HuH-7 (cell line): ENCODE measurements around the gene SHFL.

Experiments used
- DNase-seq: peaks from one replicate; pipeline ENCODE4 v3.0.0; 2011; ENCODE audit warnings: low spot score

Gene SHFL

DNA sequence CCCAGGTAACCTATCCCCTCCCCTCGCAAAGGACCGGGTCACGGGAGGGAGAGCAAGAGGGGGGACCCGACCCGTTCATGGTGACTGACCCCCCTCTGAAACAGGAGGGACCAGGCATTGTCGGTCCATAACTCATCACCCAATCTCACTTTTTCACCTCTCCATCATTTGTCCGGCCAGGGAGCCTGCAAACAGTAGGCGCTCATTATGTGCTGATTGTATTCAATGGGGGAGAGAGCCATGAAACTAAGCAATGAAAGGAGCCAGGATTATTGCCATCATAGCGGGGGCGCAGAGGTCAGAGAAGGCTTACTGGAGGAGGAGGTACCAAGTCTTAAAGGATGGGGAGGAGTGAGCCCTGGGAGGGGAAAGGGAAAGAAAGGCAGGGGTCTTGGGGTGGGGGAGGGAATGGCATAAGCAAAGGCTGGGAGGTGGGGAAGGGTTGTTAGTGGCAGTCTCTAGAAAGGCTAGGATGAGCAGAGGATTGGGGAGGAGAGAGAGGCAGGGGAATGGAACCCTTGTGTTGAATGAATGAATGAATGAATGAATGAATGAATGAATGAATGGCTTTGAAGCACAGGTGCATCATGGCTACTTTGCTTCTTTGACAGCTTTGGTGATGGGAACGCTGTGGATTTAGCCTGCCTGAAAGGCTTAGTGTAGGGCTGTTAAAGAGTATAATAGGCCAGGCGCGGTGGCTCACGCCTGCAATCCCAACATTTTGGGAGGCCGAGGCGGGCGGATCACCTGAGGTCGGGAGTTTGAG lies 1.4 kb downstream of the SHFL start:
- DNase-seq: no peak

DNA sequence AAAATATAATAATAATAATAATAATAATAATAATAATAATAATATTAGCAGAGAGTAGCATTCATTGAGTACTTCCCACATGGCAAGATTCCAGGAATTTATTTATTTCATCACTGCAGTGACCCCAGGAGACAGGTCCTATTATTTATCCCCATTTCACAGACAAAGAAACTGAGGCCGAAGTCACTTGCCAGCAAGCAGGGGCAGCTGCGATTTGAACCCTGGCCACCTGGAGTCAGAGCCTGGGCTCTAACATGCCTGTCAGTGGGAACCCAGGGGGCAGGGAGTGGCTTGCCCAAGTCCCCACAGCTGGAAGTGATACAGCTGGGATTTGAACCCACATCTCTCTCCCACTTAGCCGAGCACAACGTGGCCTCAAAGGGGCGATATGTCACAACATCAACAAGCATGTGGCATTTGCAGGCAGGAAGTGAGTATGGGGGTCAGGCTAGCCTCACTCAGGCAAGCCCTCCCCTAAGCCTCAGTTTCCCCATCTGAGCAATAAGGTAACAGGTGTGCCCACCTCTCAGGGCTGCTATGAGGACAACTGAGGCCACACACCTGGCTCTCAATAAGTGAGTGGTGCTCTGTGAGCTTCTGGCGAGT lies 2.9 kb downstream of the SHFL start:
- DNase-seq: no peak

GRCh38 chr19:10089801-10090375 lies 3.8 kb downstream of the SHFL start:
- no peak for DNase-seq

- DNase-seq: no peak
These were observed 5.2 kb downstream of the SHFL start for GRCh38 chr19:10091370-10091687.

DNA sequence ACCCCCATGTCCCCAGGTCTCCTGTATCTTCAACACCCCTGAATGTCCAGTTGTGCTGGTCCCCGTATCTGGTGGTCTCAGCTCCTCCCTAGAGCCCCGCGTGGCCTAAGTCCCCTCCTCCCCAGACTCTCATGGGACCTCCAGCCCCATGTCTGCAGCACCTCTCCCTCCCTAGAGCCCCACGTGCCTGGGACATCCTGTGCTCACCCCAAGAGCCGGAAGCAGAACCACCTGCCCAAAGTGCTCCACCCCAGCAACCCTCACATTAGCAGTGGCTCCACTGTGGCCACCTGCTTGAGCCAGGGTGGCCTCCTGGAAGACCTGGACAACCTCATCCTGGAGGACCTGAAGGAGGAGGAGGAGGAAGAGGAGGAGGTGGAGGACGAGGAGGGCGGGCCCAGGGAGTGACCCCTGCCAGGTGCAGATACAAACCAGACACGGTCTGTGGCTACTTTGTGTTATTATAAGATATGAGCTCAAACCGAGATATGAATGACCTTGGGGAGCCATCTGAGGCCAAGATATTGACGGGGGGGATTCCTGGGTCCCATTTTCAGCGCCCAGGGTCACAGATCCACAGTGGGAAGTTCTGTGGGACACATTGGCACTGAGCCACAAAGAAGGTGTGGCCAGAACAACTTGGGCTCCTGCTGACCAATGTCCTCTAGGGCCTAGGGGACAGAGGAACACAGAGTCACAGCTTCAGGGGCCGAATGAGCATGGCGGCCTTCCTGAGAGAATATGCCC lies 6.0 kb downstream of the SHFL start:
- no peak for DNase-seq

DNA sequence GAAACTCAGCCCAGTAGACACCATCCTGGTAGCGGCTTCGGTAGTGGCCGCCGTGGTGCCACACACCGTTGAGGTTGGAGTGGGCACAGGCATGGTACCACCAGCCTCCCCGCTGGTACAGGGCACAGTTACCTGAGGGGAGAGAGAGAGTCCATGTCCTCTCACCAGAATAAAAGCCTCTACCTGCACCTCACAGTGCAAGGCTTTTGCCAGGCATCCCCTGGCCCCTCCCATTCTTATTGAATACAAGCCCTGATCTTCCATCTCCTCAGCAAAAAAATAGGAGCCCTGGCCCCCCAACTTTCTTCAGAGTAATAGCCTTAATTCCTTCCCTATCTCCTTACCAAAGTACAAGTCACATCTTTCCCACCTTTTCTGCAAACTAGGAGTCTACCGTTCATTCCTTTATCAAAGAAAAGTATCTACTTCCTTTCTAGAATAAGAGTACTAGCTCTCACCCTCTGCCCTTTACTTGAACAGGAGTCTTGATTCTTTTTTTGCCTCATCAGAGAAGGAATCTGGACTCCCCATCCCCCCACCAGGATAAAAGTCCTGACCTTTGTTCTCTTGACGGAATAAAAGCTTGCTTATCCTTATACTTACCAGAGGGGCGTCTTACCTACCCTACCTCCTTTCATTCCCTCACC lies 6.7 kb downstream of the SHFL start:
- DNase-seq: no peak

DNA sequence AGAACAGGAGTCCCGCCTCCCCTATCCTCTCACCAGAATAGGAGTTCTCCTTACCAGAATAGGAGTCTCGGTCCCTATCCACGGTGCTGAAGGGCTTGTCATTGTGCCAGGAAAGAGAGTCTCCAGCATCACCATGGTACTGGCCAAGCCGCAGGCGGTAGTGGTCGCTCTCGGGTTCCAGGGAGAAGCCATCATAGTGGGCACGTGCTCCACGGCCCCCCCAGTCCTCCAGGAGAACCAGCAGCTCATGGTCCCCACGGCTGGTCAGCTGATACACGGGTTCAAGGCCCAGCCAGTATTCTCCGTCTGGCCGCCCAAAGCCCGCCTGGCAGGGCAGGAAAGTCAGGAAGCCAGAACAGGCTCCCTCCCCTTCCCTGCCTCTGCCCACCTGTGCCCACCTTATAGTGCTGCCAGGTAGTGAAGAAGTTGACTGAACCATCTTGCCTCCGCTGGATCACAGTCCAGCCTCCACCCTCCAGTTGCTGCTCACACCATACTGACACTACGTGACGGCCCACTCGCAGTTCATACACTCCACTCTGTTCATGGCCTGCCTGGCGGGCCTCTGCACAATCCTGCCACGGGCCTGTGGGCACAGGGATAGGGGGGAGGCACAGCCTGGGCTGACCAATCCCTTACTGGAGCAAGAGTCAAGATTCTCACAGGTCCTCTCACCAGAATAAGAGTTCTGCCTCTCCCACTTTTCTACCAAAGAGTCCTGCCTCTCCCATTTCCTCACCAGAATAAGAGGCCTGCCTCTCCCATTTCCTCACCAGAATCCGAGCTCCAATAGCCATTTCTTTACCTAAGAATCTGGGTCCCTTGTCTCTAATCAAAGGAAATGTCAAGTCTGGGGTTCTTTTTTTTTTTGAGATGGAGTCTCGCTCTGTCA lies 7.4 kb downstream of the SHFL start:
- DNase-seq: no peak

DNA sequence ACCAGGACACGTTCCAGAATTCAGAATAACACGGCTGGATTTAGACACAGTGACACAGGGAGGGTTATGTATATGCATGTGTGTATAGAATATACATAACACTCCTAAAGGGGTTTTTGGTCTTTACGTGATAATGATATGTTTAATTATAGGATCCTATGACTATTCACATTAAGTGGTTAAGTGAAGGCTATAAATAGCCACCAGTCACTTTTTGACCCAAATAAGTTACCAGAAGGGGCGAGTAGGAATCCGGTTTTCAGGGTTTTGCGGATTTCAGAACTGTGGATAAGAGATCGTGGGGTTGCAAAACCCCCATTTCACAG lies 9.5 kb downstream of the SHFL start:
- DNase-seq: no peak

DNA sequence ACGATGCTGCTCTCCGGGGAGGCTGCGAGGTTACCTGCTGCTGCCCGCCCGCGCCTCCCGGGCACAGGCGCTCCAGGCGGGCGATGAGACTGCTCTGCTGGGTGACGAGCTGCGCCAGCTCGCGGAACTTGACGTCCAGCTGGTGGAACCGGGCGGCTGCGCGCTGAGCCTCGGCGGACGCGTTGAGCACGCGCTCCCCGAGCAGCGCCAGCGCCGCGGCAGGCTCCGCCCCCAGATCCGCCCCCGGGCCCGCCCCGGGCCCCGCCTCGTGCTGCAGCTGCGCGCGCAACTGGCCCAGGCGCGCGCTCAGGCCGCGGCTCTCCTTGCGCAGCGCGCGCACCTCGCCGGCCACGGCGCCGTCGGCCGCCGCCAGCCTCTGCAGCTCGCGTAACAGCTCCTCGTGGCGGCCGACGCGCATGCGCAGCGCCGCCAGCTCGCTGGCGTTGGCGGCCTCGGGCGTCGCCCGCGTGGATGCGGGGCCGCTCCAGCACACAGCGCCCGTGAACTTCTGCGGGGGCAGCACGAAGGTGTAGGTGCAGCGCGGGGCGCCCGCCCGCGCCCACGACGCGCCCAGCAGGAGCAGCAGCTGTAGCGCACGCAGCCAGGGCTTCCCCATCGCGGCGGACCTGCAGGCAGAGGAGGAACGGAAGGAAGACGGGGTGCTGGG lies 10.0 kb downstream of the SHFL start:
- DNase-seq: peak; percentile 94

- no peak for DNase-seq
These were observed 10.5 kb downstream of the SHFL start for GRCh38 chr19:10096615-10096963.

DNA sequence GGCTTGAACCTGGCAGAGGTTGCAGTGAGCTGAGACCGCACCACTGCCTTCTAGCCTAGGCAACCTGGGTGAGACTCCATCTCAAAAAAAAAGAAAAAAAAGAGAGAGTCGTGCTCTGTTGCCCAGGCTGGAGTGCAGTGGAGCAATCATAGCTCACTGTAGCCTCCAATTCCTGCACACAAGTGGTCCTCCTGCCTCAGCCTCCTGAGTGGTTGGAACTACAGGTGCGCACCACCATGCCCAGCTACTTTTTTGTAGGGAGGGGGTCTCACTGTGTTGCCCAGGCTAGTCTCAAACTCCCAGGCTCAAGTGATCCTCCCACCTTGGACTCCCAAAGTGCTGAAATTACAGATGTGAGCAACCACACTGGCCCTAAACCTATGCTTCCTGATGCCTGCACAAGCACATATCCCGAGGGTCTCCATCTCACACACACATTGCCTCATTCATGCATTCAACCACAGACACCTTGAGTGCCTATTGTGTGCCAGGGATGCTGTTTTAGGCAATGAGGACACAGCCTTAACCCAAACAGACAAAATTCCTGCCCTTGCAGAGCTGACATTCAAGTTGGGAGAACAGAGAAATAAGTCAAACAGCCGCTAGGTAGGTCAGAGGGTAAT lies 14.2 kb downstream of the SHFL start:
- no peak for DNase-seq

DNA sequence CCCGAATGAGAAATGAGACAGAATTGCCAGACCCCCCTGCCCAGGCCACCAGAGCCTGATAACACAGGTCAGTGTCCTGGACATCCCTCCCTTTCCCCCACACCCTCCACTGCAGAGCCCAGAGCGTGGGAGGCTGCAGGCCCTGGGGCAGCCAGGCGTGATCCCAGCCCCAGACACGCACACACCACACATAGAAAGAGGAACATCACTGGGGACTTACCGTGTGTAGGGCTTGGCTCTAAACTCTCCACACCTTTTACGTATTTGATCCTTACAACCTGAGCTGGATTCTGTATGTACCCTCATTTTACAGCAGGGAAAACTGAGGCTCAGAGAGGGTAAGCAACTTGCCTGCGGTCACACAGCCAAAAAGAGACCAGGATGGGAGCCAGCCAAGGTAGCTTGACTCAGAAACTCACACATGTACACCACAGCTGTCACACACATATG lies 16.7 kb downstream of the SHFL start:
- no peak for DNase-seq

DNA sequence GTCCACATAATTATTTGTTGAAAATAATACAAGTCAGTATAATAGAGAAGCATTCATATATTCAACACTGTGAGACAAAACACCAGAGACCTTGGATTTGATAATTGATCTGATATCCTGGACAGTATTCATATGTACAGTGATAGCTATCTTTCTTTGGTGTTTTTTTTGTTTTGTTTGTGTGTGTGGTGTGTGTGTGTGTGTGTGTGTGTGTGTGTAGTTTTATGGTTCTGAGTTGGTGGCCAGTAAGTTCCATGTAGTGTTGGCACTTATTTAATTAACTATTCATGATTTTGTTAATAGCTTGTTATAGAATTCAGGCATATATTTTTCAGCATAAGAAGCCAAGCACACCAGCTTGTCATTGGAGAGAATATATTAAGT lies 18.0 kb downstream of the SHFL start:
- no peak for DNase-seq

DNA sequence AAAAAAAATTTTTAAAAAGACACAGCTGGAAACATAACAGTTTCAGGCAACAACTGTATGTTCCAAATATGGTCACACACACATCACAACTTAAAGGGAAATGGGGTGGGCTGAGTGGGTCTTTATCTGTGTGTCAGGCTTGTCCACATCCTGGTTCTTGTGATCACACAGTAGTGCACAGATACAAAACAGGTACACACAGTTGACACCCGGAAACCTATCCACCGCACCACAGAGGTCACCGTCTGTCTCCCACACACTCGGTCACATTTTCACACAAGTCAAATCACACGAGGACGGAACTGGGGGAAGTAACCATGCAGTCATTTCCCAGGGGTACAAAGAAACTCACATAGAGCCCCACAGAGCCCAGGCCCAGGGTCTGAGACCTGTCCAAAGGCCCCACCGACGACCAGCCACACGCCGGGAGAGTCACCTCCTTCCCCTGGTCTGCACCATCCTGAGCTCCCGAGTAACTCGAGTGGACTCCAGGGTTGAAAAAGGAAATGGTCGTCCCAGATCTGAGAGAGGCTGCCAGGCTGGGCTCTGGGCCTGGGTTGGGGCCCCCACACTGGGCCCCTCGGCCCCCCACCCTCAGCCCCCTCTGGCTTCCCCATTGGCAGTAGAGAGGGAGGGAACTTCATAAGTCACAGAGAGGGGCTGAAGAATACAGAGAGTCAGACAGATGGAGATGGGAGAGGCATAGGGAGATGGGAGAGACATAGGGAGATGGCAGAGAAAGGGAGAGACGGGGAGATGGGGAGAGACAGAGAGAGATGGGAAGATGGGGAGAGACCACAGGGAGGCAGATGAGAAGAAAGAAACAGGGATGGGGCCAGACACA lies 18.8 kb downstream of the SHFL start:
- DNase-seq: no peak

GRCh38 chr19:10105509-10106099 lies 19.5 kb downstream of the SHFL start:
- DNase-seq: no peak

DNA sequence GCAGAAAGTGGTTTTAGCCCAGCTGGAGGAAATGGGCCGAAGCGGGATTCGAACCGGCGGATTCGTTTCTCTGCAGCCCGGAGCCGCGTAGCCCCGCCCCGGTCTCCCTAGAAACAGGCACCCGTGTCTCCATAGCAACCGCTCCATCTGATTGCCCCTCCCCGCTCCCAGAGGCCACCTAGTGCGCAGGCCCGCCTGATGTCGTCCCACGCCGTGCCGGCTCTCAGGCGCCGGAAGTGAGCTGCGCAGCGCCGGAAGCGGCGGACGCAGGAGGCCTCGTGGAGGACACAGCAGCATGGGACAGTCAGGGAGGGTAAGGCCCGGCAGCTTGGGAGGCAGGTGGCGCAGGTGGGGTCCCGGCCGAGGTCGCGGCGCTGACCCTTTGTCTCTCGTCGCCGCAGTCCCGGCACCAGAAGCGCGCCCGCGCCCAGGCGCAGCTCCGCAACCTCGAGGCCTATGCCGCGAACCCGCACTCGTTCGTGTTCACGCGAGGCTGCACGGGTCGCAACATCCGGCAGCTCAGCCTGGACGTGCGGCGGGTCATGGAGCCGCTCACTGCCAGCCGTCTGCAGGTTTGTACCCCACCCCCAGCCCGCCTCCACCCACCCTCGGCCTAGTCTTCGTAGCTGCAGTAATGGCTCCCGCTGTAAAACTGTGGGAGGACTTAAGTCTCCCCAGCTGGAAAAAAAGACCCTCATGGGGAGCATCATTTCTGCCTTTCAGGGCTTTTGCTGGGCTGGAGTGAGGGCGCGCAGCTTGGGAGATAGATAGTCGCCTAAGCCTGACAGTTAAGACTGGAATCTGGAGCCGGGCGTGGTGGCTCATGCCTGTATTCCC lies 20.2 kb downstream of the SHFL start, which contains the start of gene PPAN:
Gene PPAN (plus strand): TSS at position 263 of the 837 bp plus-strand sequence. CDS start 33 bp downstream, at position 296.
- DNase-seq: peak; percentile 98

GRCh38 chr19:10107254-10107653 lies 21.1 kb downstream of the SHFL start:
- DNase-seq: no peak

- no peak for DNase-seq
These were observed 21.8 kb downstream of the SHFL start for GRCh38 chr19:10107817-10108367.
